Pons (tissue), 1 donor: ENCODE measurements around the gene CPA5.
"Not testable (repeated sequence)": the region's sequence is repeated elsewhere in the genome, so short reads cannot be mapped to it uniquely, and the experiment has no call there.

Source experiments
- DNase-seq: peaks from one replicate; pipeline ENCODE4 v3.0.0-alpha.2; 2016; ENCODE audit warnings: low spot score

Gene CPA5

GRCh38 chr7:130358471-130358870 is 13.9 kb downstream of the CPA5 start:
- no peak for DNase-seq

GRCh38 chr7:130359276-130359857 is 14.8 kb downstream of the CPA5 start:
- DNase-seq, result no peak

GRCh38 chr7:130360518-130360917 is 15.9 kb downstream of the CPA5 start:
- no peak for DNase-seq

DNA sequence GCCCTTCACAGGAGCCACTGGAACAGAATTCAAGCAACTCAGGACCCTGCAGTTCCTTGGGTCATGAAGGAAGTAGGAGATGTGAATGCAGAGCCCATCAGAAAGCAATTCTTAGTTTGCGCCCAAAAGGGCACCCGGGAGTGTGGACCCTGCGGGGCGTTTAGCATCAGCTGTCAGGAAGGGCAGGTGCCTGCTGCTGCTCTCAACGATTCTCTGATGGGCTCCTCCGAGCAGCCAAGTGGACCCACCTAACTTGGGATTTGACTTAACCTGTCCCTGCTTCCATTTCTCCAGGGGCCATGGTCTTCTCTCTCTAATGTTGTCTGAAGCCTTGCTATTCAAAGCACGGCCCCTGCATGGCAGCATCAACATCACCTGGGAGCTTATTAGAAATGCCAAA is 17.1 kb downstream of the CPA5 start:
- DNase-seq, result no peak

GRCh38 chr7:130362251-130362816 is 17.7 kb downstream of the CPA5 start:
- DNase-seq, result no peak

- no peak for DNase-seq
These were observed 18.6 kb downstream of the CPA5 start for GRCh38 chr7:130363026-130363847.

DNA sequence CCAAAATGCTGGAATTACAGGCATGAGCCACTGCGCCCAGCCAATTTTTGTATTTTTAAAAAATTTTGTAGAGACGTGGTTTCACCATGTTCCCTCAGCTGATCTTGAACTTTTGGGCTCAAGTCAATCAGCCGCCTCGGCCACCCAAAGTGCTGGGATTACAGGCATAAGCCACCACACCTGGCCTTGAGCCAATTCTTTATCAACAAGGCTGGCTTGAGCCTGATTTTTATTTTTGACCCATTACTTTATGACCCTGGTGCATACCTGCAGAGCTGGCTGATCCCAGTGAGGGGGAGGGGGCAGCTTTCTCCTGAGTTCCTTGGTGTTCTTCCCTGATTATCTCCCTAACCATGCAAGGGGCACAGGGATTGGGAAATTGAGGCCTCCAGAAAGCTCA is 19.8 kb downstream of the CPA5 start:
- no peak for DNase-seq

DNA sequence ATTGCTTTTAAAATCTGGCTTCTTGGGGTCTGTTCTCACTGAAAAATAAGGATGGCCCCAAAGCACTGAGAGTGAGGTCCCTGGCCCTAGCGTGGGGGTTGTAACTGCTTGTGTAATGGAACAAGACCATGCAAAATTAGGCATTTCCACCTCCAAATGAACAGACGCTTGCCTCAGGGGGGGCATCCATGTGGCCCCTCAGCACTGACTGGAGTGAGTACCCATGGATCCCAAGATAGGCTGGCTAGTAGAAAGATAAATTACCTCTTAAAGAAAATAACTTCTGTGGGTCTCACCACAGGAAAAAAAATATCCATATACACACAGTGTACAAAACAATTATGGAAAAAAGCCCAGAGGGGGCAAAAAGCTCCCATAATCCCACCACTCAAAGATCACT is 20.5 kb downstream of the CPA5 start:
- DNase-seq, result no peak

DNA sequence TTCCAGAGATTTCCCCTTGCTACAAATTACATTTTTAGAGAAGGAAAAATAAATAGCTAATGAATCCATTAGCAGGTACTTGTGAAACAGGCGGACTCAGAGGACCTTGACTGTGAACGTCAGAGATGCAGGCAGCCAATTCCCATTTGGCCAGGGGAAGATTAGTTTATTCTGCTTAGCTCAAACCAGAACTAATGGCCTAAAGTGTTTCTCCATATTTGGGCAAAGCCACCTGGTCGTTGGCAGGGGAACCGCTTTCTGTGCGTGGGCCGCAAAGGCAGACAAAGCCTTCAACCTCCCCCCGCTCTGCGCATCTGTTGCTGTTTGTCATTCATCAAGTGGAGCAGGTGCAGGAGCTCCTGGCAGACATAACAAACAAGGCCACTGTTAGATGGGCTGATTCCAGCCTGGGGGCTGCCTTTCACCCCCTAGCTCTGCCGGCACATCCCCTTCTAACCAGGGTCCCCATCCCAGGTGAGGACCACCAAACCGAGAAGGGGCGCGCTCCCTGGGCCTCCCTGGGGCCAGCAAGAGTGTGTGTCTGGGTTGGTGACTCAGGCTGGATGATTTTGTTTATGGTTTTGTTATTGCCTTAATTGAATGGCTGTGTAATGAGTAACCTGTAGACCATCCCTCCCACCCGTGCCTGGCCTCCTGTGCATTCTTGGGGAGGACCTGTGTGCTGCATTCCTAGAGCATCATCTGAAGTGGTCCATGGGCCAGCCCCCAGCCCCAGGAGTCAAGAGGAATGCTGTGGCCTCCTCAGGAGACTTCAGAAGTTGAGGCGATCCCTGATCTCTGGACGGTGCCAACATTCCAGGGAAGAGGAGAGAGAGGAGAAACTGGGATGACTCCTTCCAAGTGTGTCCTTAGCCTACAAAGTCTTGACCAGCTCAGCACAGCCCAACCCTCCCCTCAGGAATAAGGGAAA is 21.2 kb downstream of the CPA5 start:
- no peak for DNase-seq

GRCh38 chr7:130366564-130366963 is 21.9 kb downstream of the CPA5 start:
- no peak for DNase-seq

DNA sequence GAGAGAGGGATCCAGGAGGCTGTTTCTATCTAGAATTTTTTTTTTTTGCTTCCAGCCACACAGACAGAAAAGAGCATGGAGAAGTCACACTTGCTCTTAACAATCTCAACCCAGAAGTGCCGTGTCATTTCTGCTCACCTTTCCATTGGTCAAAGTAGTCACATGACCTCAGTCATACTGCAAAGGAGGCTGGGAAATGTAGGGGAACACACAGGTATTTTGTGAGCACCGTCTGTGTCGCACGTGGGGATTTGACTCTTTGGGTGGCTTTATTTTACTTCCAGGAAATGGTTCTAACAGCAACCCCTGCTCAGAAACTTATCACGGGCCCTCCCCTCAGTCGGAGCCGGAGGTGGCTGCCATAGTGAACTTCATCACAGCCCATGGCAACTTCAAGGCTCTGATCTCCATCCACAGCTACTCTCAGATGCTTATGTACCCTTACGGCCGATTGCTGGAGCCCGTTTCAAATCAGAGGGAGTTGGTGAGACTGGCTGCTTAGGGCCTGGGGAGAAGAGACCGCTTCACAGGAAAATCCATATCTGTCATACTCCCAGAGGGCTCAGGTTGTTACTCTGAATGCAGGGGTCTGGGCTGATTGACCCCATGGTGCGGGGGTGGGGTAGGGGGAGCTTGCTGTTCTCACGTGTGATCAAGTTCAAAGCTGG is 22.6 kb downstream of the CPA5 start:
- no peak for DNase-seq

DNA sequence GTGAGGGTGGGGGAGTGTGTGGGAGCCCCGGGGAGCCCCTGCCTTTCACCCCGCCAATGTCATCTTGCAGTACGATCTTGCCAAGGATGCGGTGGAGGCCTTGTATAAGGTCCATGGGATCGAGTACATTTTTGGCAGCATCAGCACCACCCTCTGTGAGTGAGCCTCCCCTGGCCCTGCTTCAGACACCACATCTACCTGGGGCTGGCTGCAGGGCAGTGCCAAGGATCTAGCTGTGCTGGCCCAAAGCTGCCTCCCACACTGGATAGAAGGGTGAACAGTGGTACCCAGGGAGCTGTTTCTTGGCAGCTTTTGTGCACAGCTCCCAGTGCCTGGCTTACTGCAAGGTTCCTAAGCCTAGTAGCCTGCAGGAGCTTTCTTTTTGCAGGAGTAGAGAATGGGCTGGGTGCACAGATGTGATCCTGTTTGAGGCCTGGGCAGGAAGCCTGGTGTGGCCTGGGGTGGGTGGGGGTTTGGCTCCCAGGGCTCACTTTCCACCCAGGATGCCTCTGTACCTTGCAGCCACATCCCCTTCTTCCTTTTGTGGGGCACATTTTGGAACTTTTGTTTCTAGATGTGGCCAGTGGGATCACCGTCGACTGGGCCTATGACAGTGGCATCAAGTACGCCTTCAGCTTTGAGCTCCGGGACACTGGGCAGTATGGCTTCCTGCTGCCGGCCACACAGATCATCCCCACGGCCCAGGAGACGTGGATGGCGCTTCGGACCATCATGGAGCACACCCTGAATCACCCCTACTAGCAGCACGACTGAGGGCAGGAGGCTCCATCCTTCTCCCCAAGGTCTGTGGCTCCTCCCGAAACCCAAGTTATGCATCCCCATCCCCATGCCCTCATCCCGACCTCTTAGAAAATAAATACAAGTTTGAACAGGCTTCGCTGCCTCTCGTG is 23.5 kb downstream of the CPA5 start:
- DNase-seq, result no peak

GRCh38 chr7:130369110-130369711 is 24.6 kb downstream of the CPA5 start:
- DNase-seq, result no peak

DNA sequence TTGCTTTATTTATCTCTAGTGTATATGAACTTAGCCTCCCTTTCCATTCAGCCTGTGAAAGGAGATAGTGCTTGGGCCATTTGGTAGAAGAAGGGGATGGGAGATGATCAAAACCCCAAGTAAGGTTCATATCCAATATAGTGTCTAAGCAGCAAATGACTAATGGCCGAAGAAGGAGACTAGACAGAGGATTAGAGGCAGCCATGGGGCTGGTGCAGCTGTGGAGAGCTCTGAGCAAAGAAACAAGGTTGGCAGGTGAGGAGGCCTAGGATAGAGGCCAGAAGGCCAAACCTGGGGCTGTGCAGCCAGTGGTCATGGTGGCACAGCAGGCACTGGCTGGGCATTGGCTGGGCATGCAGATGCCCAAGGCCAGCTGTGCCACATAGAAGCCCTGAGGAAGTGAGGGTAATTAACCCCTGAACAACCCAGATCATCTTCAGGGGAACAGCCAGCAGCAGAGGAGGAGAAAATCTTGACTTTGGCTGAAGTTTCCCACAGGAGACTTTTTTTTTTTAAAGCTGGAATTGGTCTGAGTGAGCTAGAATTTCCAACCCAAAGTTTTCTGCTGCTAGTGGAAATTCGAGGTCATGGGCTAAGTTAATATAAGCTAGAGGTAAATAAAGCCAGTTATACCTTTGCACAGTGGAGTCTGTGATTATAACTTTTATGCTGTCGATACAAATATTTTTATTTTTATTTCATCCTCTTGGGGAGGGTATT is 25.4 kb downstream of the CPA5 start:
- DNase-seq, result no peak

- no peak for DNase-seq
These were observed 26.4 kb downstream of the CPA5 start for GRCh38 chr7:130371046-130371445.

GRCh38 chr7:130372402-130373165 is 28.0 kb downstream of the CPA5 start:
- no peak for DNase-seq

- DNase-seq, result no peak
These were observed 29.9 kb downstream of the CPA5 start for GRCh38 chr7:130374507-130374906.

DNA sequence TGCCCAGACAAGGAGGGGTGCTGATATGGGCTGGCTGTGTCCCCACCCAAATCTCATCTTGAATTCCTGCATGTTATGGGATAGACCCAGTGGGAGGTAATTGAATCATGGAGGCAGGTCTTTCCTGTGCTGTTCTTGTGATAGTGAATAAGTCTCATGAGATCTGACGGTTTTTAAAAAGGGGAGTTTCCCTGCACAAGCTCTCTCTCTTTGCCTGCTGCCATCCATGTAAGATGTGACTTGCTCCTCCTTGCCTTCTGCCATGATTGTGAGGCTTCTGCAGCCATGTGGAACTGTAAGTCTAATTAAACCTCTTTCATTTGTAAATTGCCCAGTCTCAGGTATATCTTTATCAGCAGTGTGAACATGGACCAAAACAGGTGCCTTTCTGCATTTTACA is 31.8 kb downstream of the CPA5 start:
- DNase-seq, result not testable (repeated sequence)

GRCh38 chr7:130377178-130377577 is 32.6 kb downstream of the CPA5 start:
- DNase-seq, result no peak
